Astrocyte of the spinal cord (primary cell): Measurements from ENCODE around the gene ZNF687.

Source experiments
- DNase-seq: peaks from one replicate; pipeline ENCODE4 v3.0.0; 2011; ENCODE audit warnings: low read depth, low spot score
- H3K4me3 ChIP-seq: 2 replicates; pipeline ENCODE4 v1.5.1; 2011; ENCODE audit warnings: low read depth, mild to moderate bottlenecking, low read length, moderate library complexity
- in situ Hi-C: cut with HindIII; loops from 2 replicates; pipeline ENCODE4 v1.10.0; 2017; ENCODE audit warnings: low sequenced_read_pairs
- TF ChIP-seq, protein P1 (sequence below): IDR thresholded peaks from 2 replicates; pipeline ENCODE4 v1.5.1; 2012; ENCODE audit warnings: low read depth, mild to moderate bottlenecking, low read length, inconsistent platforms

ZNF687 gene

DNA sequence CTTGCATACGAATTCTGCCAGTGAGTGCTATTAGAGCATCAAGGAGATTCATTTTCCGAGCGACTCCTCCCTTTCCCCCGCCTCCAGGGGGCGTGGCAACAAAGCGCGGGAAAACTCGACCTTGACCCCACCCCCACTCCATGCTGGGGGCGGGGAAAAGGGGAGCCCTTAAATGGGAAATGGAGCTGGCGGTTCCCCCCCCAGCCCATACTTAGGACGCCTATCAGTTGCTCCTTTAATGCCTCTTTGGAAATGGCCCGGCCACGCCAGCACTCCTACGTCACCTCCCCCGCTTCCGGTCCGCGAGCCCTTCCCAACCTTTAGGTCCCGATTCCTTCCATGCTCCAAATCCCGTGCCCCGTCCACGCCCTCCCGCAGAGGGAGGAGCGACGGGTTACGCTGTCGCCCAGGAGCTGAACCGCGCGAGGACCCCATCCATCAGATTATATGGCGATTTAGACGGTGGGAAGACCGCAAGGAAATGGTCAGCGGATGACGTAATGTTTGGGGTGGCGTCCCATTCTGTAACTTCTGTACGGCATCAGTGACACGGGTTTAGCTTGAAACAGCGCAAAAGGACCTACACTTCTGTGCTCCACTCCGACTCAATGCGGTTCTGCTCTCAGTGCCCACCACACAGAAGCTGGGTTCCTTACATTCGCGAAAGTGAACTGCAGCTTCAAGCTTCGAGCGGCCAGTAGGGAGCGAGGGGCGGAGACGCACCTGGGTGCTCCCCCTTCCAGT, 702 bp upstream of the ZNF687 start:
- in situ Hi-C loops = no loop called here
- TF ChIP-seq, protein P1, sequence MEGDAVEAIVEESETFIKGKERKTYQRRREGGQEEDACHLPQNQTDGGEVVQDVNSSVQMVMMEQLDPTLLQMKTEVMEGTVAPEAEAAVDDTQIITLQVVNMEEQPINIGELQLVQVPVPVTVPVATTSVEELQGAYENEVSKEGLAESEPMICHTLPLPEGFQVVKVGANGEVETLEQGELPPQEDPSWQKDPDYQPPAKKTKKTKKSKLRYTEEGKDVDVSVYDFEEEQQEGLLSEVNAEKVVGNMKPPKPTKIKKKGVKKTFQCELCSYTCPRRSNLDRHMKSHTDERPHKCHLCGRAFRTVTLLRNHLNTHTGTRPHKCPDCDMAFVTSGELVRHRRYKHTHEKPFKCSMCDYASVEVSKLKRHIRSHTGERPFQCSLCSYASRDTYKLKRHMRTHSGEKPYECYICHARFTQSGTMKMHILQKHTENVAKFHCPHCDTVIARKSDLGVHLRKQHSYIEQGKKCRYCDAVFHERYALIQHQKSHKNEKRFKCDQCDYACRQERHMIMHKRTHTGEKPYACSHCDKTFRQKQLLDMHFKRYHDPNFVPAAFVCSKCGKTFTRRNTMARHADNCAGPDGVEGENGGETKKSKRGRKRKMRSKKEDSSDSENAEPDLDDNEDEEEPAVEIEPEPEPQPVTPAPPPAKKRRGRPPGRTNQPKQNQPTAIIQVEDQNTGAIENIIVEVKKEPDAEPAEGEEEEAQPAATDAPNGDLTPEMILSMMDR = peak; percentile 26
- DNase-seq = peak; percentile 99

DNA sequence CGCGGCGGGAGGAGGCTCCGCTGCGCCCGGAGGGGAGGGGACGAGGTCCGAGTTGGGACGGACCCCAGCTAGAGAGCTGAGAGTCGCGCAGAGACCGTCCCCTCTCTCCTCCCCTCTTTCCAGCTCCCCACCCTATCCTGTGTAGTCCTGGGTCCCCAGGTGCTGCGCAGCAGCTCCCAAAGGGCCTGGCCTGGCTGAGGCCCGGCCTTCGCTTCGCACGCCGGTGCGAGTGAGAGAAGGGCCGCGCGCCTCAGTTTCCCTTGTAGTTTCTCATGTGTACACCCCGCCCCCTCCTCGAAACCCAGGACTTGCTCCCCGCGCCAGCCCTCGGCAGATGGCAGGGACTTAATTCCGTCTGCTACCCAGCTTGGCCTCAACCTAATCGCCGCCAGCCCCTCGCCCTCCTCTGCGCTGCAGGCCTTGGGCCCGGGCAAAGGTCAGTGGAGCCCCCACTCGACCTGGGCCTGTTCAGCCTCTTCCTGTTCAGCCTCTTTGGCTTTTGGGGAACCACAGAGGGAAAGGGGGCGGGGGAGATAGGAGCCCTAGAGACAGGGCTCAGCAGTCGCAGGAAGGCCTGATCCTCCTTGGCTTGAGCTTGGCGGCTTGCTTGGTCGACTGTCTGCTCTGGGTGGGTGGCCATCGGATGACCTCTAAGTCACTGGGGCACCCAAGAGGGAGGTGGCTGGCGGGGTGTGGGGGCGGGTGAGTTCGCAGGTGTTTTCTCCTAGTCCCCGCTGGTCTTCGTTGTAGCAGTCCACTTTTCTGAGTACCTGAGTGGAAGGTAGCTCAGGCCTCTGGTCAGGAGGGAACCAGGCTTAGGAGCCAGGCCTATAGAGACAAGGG, 1.0 kb downstream of the ZNF687 start:
- no peak for DNase-seq
- in situ Hi-C loops = no loop called here
- TF ChIP-seq, protein P1 = no peak
- H3K4me3 ChIP-seq = peak overlapping the region; percentile 94

More for the DNA sequence above, 702 bp upstream of the ZNF687 start:
- peak overlapping the region; percentile 94 for H3K4me3 ChIP-seq

DNA sequence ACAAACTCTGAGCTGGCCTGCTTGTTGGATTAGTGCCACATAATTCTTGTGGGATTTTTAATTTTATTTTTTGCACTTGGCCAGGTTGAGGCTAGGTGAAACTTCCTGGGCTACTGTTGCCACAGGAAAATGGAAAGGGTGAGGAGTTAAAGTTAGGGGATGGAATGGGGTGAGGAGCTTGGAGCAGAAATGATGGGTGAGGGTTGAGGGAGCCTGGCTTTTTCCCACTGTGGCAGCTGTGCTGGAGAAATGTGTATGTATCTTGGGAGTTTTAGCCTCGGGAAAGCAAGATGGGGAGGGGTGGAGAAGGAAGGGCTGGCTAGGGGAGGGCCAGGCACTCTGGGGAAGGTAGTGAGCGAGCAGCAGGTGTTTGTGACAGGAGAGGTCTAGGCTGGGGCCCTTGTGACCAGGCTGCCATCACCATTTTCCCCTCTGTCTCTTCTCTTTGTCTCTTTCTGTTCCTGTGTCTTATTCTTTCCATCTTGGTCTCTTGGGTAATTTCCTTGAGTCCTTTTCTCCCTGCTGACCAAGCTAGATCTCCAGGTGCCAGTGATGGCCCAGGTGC, 2.0 kb downstream of the ZNF687 start:
- H3K4me3 ChIP-seq = peak overlapping the region; percentile 94
- TF ChIP-seq, protein P1 = no peak
- DNase-seq = no peak
- in situ Hi-C loops = no loop called here

DNA sequence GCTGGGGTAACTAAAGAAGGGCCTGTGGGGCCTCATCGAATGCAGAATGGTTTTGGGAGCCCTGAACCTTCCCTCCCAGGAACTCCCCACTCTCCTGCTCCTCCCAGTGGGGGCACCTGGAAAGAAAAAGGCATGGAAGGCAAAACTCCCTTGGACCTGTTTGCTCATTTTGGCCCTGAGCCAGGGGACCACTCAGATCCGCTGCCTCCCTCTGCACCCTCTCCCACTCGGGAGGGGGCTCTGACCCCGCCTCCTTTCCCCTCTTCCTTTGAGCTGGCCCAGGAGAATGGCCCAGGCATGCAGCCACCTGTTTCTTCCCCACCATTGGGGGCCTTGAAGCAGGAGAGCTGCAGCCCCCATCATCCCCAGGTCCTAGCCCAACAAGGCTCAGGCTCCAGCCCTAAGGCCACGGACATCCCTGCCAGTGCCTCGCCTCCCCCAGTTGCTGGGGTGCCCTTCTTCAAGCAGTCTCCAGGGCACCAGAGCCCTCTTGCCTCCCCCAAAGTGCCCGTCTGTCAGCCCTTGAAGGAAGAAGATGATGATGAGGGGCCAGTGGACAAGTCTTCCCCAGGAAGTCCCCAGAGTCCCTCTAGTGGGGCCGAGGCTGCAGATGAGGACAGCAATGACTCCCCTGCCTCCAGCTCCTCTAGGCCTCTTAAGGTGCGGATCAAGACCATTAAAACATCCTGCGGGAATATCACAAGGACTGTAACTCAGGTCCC, 4.7 kb downstream of the ZNF687 start:
- in situ Hi-C loops = no loop called here
- DNase-seq = no peak
- TF ChIP-seq, protein P1 = no peak
- no peak overlapping the region for H3K4me3 ChIP-seq

DNA sequence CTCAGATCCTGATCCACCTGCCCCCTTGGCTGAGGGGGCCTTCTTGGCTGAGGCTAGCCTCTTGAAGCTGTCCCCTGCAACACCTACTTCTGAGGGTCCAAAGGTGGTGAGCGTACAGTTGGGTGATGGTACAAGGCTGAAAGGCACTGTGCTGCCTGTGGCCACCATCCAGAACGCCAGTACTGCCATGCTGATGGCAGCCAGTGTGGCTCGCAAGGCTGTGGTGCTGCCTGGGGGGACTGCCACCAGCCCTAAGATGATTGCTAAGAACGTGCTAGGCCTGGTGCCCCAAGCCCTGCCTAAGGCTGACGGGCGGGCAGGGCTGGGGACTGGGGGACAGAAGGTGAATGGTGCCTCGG, 5.2 kb downstream of the ZNF687 start:
- H3K4me3 ChIP-seq = no peak overlapping the region
- in situ Hi-C loops = no loop called here
- DNase-seq = no peak
- TF ChIP-seq, protein P1 = no peak
